ENCODE results near the gene SNX11. TPM values are rescaled to one million over a fixed set of nuclear protein-coding genes. Genes with fewer than 3 reads are reported as not detected.
A peak's percentile ranks its signal among the peaks of the same experiment; 100 is the strongest.

The SNX11 gene
- total RNA-seq, 4 donors from 2014 or later = 9.5 to 19.8 (median 15.0) TPM

DNA sequence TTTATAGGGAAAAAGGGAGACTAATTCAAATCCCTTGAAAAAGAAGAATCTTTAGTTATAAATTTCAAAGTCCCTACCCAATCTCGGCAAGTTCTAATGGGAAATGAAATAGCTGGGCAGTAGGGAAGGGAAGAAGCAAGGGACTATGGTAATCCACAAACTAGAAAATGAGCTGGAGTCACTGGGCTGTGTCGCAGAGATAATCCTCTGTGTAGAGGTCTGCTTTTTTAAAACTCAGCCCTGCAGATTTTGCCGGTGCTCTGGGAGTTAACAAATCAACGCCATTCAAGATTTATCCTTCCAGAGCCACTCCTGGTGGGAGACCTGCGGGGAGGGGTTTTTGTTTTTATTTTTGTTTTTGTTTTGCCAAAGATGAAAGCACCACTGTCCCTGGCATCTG lies 20.8 kb downstream of the SNX11 start:
- no peaks in the 10 kb centered on the region for H3K27me3 ChIP-seq
- TF ChIP-seq, protein P1, sequence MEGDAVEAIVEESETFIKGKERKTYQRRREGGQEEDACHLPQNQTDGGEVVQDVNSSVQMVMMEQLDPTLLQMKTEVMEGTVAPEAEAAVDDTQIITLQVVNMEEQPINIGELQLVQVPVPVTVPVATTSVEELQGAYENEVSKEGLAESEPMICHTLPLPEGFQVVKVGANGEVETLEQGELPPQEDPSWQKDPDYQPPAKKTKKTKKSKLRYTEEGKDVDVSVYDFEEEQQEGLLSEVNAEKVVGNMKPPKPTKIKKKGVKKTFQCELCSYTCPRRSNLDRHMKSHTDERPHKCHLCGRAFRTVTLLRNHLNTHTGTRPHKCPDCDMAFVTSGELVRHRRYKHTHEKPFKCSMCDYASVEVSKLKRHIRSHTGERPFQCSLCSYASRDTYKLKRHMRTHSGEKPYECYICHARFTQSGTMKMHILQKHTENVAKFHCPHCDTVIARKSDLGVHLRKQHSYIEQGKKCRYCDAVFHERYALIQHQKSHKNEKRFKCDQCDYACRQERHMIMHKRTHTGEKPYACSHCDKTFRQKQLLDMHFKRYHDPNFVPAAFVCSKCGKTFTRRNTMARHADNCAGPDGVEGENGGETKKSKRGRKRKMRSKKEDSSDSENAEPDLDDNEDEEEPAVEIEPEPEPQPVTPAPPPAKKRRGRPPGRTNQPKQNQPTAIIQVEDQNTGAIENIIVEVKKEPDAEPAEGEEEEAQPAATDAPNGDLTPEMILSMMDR (IDR thresholded peaks at IDR 0.05) = no peak
- no peak for TF ChIP-seq POLR2A (IDR thresholded peaks at IDR 0.05)
- no peak overlapping the region for H3K4me3 ChIP-seq
- no peak overlapping the region for H3K27ac ChIP-seq
- H3K4me1 ChIP-seq = no peaks in the 10 kb centered on the region
- no peaks in the 10 kb centered on the region for H3K9me3 ChIP-seq
- peak in 1 of 3 donors; percentile 5 for DNase-seq
- peaks cover 0 to 8% (median 0%) of the 10 kb centered on the region in 3 donors for H3K36me3 ChIP-seq

DNA sequence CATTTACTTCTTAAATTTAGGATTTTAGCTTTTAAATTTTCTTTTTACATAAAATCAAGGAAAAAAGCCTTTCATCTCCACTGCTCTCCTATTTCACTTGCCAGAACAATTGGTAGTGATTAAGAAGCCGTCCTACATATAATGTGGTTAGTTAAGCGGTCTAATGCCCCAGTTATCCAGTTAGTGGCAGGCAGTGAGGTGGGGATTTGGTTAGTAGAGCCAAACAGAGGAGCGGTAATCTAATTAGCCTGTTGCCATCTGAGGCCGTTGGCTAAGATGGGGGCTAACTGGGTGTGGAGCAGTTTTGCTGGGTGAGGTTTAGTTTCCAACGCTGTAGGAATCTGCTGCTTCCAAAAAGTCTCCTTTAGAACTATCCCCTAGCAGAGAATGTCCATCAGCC lies 22.4 kb downstream of the SNX11 start:
- Histone ChIP-seq H3K4me3 (no peak overlapping the region), H3K36me3 (peaks cover 0 to 5% (median 0%) of the 10 kb centered on the region in 3 donors), H3K9me3 (no peaks in the 10 kb centered on the region), H3K27me3 (no peaks in the 10 kb centered on the region), H3K4me1 (no peaks in the 10 kb centered on the region), H3K27ac (no peak overlapping the region)
- peak in 1 of 3 donors; percentile 10 for DNase-seq
- TF ChIP-seq POLR2A (IDR thresholded peaks at IDR 0.05) = no peak
- TF ChIP-seq, protein P1 (IDR thresholded peaks at IDR 0.05) = no peak

DNA sequence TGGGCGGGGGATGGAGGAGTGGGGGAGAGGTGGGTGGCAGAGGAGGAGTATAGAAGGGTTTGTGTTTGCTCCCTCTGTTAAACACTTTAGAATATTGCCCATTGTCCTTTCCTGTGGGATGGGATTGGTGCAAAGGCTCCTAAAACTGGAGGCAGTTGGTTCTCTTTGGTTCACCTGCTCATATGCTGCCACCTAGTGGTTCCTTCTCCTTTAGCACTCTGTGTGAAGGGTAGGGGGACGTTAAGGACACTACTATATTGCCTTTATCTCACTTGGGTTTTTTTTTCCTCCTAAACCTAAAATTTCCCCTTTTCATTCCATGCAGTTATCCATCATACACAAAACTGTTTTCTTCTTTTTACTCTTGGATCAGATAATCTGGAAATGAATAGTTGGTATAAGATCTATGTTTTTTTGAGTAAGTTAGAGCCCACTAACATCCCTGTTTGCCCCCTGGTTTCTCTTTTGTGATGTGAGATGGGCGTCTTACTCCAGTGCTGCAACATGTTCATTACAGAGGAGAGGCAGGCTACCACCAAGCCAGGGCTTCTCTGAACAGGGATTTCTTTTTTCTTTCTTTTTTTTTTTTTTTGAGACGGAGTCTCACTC lies 23.8 kb downstream of the SNX11 start:
- H3K36me3 ChIP-seq = no peaks in the 10 kb centered on the region
- DNase-seq = peak in 2 of 3 donors; percentile 59 to 77
- no peak overlapping the region for H3K27ac ChIP-seq

DNA sequence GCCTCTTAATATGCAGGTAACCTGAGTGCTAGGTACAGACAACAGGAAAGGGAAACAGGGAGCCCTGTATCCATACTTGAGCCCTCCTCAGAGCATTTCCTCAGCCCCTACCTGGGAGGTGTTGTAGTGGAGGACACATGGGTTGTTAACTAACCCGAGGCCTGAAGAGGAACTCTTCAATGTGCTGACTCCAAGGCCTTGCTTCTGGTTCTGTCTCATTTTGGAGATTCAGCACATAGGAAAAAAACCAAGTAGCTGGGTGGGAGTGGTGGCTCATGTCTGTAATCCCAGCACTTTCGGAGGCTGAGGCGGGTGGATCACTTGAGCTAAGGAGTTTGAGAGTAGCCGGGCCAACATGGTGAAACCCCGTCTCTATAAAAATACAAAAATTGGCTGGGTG lies 24.8 kb downstream of the SNX11 start:
- DNase-seq = peak in 1 of 3 donors; percentile 42
- Histone ChIP-seq H3K27me3 (no peaks in the 10 kb centered on the region), H3K4me3 (no peak overlapping the region), H3K27ac (no peak overlapping the region), H3K4me1 (no peaks in the 10 kb centered on the region), H3K36me3 (no peaks in the 10 kb centered on the region), H3K9me3 (no peaks in the 10 kb centered on the region)
- no peak for TF ChIP-seq POLR2A (IDR thresholded peaks at IDR 0.05)
- TF ChIP-seq, protein P1 (IDR thresholded peaks at IDR 0.05) = no peak

More for the DNA sequence above, 23.8 kb downstream of the SNX11 start:
- Histone ChIP-seq H3K9me3 (no peaks in the 10 kb centered on the region), H3K4me3 (no peak overlapping the region), H3K27me3 (no peaks in the 10 kb centered on the region), H3K4me1 (no peaks in the 10 kb centered on the region)
- TF ChIP-seq, protein P1 (IDR thresholded peaks at IDR 0.05) = peak; percentile 45 to 85 (median 81)
- TF ChIP-seq POLR2A (IDR thresholded peaks at IDR 0.05) = no peak

DNA sequence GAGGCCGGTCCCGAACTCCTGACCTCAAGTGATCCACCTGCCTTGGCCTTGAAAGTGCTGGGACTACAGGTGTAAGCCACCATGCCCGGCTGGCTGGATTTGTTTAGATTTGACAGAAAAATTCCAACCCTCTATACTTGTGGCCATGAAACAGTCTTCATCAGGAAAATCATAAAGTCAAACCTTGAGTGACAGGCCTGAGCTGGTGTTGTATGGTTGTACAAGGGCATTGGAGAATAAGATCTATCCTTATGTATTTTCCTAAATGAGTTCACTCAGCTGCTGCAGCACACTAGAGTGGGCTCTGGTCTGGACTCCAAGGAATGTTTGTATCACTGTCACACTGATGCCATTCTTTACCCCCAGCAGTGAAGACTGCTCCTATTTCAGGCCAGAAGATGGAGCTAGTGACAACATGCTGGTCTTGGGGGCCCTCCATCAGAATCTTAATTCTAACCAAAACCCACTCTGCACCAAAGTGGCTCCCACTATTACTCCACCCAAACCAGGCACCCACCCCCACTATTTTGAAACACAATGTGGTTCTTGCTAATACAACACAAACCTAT lies 27.4 kb downstream of the SNX11 start:
- no peaks in the 10 kb centered on the region for H3K9me3 ChIP-seq
- H3K36me3 ChIP-seq = no peaks in the 10 kb centered on the region
- no peaks in the 10 kb centered on the region for H3K27me3 ChIP-seq
- no peak overlapping the region for H3K27ac ChIP-seq
- TF ChIP-seq, protein P1 (IDR thresholded peaks at IDR 0.05) = no peak
- TF ChIP-seq POLR2A (IDR thresholded peaks at IDR 0.05) = no peak
- no peaks in the 10 kb centered on the region for H3K4me1 ChIP-seq
- peak in 1 of 3 donors; percentile 34 for DNase-seq
- H3K4me3 ChIP-seq = no peak overlapping the region
